Measurements from ENCODE around the gene PGBD5.

Gene PGBD5

DNA sequence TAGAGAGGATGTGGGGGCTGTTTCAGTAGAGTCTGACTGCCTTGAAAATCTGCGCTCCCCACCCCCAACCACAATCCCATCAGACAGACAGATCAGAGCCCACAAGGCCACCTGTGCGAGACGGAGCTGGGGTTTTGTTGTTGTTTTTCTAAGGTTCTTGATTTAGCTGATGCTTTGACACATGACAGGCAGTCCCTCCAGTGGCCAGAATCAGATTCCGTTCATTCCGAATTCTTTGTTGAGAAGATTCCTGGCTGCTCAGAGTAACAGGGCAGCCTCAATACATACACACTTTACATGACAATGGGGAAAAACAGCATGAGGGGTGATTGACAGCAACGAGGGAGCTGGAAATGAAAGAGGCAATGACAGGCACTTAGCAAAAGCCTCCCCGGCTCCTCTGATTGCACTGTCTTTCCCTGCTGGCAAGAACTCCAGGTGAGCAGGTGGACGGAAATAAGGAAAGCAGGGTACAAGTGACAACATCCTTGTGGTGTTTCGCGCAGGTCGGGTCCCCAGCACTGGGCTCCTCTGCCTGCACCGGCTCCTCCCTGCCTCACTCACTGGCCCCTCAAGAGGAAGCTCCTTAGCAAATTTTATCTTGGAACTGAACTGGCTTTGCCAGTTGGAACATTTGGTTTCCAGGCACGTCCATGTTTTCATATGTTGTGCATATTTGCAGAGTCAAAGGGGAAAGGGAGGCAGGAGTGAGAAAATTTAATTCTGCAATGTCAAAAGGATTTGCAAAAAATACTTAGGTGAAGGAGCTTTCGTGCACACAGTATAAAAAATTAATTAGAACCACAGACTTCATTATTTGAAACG lies 148.7 kb downstream of the PGBD5 start:
- Histone ChIP-seq H3K9me3 (ENCODE audit: control insufficient read depth, low read length) (no peaks in the 10 kb centered on the region), H2BK12ac (ENCODE audit: low read length in 2 of 2) (no peak overlapping the region), H3K9ac (ENCODE audit: low read length) (no peak overlapping the region), H3K14ac (ENCODE audit: low read length in 2 of 2) (no peak overlapping the region), H3K4me1 (ENCODE audit: control insufficient read depth, insufficient read depth, low read depth, low read length) (no peaks in the 10 kb centered on the region), H3K4me3 (ENCODE audit: insufficient read depth in 1 of 2, low read depth in 1 of 2, low read length in 2 of 2) (no peak overlapping the region), H2BK5ac (ENCODE audit: low read depth, low read length, poor library complexity, severe bottlenecking) (no peak overlapping the region), H3K27me3 (ENCODE audit: control insufficient read depth in 1 of 2, insufficient read depth in 1 of 2, low read length in 2 of 2) (no peaks in the 10 kb centered on the region), H3K4ac (ENCODE audit: low read depth in 1 of 2, low read length in 2 of 2) (no peak overlapping the region), H3K27ac (ENCODE audit: low read length, poor library complexity, severe bottlenecking) (no peak overlapping the region), H4K91ac (ENCODE audit: low read length) (no peak overlapping the region), H2BK15ac (ENCODE audit: low read depth, poor library complexity, severe bottlenecking) (no peak overlapping the region), H2AK5ac (ENCODE audit: low read length, severe bottlenecking) (no peak overlapping the region), H4K8ac (ENCODE audit: low read length) (no peak overlapping the region), H3K4me2 (ENCODE audit: low read length, poor library complexity, severe bottlenecking) (no peak overlapping the region), H3K18ac (ENCODE audit: low read depth in 1 of 2, low read length in 2 of 2) (no peak overlapping the region), H2BK120ac (ENCODE audit: low read depth, low read length) (no peak overlapping the region), H3K79me1 (replicated peaks; ENCODE audit: low read length, poor library complexity, severe bottlenecking) (peaks cover 7% of the 10 kb centered on the region), H2AFZ (ENCODE audit: low read depth, low read length) (no peak overlapping the region), H3K36me3 (ENCODE audit: control insufficient read depth in 1 of 2, insufficient read depth in 2 of 2, low read depth in 1 of 2, low read length in 2 of 2) (peaks cover 61 to 72% of the 10 kb centered on the region in 2 experiments), H3K23ac (ENCODE audit: low read length in 2 of 2) (no peak overlapping the region)
- WGBS: 73% methylated on average over 10 of the region's 15 CpGs
- DNase-seq: no peak

DNA sequence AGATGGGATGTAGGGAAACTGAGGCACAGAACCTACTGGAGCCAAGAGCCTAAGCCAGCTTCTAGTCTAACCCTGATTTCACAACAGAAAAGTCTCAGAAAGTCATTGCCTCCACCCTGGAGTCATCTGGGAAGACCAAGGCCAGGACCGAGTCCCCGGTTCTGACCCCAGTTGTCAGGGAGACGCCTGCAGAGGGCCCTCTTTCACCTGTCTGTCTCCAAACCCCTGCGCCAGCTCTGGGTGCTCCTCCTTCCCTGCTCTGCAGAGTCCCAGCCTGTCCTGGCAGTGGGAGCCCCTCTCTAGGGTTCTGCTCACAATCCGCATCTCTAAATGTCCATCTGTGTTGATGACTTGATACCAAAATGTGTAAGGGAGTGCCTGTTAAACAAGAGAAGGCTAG lies 149.7 kb downstream of the PGBD5 start:
- 99% methylated on average over 5 of the region's 5 CpGs for WGBS
- H3K27ac ChIP-seq (ENCODE audit: low read length, poor library complexity, severe bottlenecking): no peak overlapping the region
- no peaks in the 10 kb centered on the region for H3K27me3 ChIP-seq (ENCODE audit: control insufficient read depth in 1 of 2, insufficient read depth in 1 of 2, low read length in 2 of 2)

DNA sequence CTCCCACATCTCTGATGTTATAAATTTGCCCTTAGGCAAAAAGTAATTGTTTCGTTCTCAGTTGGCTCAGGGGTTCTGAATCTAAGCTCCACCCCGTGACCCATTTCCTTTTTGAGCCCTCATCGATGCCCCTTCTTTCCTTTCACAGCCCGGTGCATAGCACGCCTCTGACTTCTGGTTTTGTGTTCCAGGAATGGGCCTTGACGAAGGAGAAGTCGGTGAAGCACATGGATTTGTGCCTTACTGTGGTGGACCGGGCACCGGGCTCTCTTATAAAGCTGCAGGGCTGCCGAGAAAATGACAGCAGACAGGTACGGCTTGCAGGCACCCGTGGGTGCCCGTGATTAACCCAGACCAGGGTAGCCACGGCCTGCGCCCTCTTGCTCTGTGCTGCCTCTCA lies 151.9 kb downstream of the PGBD5 start:
- H3K23ac ChIP-seq (ENCODE audit: low read length in 2 of 2): no peak overlapping the region
- 96% methylated on average over 15 of the region's 15 CpGs for WGBS

More for the DNA sequence above, 149.7 kb downstream of the PGBD5 start:
- no peak overlapping the region for H3K14ac ChIP-seq (ENCODE audit: low read length in 2 of 2)
- H2BK120ac ChIP-seq (ENCODE audit: low read depth, low read length): no peak overlapping the region
- H3K18ac ChIP-seq (ENCODE audit: low read depth in 1 of 2, low read length in 2 of 2): no peak overlapping the region
- no peak overlapping the region for H2AFZ ChIP-seq (ENCODE audit: low read depth, low read length)
- DNase-seq: no peak
- H3K9ac ChIP-seq (ENCODE audit: low read length): no peak overlapping the region
- no peak overlapping the region for H2BK15ac ChIP-seq (ENCODE audit: low read depth, poor library complexity, severe bottlenecking)
- no peak overlapping the region for H2BK5ac ChIP-seq (ENCODE audit: low read depth, low read length, poor library complexity, severe bottlenecking)
- H3K36me3 ChIP-seq (ENCODE audit: control insufficient read depth in 1 of 2, insufficient read depth in 2 of 2, low read depth in 1 of 2, low read length in 2 of 2): peaks cover 64 to 77% of the 10 kb centered on the region in 2 experiments
- H2AK5ac ChIP-seq (ENCODE audit: low read length, severe bottlenecking): no peak overlapping the region
- no peak overlapping the region for H4K91ac ChIP-seq (ENCODE audit: low read length)
- H4K8ac ChIP-seq (ENCODE audit: low read length): no peak overlapping the region
- peaks cover 12% of the 10 kb centered on the region for H3K79me1 ChIP-seq (replicated peaks; ENCODE audit: low read length, poor library complexity, severe bottlenecking)
- H2BK12ac ChIP-seq (ENCODE audit: low read length in 2 of 2): no peak overlapping the region
- no peak overlapping the region for H3K4me3 ChIP-seq (ENCODE audit: insufficient read depth in 1 of 2, low read depth in 1 of 2, low read length in 2 of 2)
- H3K9me3 ChIP-seq (ENCODE audit: control insufficient read depth, low read length): no peaks in the 10 kb centered on the region
- H3K4ac ChIP-seq (ENCODE audit: low read depth in 1 of 2, low read length in 2 of 2): no peak overlapping the region
- H3K4me2 ChIP-seq (ENCODE audit: low read length, poor library complexity, severe bottlenecking): no peak overlapping the region
- H3K23ac ChIP-seq (ENCODE audit: low read length in 2 of 2): no peak overlapping the region
- H3K4me1 ChIP-seq (ENCODE audit: control insufficient read depth, insufficient read depth, low read depth, low read length): no peaks in the 10 kb centered on the region

DNA sequence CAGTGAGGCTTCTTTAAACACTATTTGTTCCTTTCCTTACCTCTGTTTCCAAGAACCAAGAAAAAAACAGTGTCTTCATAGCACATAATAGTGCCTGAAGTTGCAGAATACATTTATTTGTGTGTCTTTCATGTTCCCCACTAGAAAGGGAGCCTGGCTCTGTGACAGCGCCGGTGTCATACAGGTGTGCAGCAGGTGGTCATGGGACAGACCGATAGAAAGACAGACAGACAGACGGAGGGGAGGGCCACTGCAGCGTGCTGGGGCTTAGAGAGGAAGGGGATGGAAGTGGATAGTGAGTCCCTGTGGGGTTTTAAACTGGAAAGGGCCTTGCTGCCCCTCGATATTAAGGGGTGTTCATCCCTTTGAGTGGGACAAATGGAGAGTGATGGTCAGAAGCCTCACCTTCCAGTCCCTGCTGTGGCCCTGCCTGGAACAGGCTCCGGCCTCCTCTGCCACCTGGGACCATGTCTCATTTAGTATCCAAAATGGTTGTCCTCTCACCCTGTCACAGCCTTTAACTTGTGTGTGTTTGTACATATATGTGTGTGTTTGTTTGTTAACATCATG lies 152.9 kb downstream of the PGBD5 start:
- Histone ChIP-seq H3K79me1 (replicated peaks; ENCODE audit: low read length, poor library complexity, severe bottlenecking) (peaks cover 15% of the 10 kb centered on the region), H3K27me3 (ENCODE audit: control insufficient read depth in 1 of 2, insufficient read depth in 1 of 2, low read length in 2 of 2) (no peaks in the 10 kb centered on the region), H2BK5ac (ENCODE audit: low read depth, low read length, poor library complexity, severe bottlenecking) (no peak overlapping the region), H3K4me2 (ENCODE audit: low read length, poor library complexity, severe bottlenecking) (no peak overlapping the region), H2BK12ac (ENCODE audit: low read length in 2 of 2) (no peak overlapping the region), H3K9me3 (ENCODE audit: control insufficient read depth, low read length) (no peaks in the 10 kb centered on the region), H3K14ac (ENCODE audit: low read length in 2 of 2) (no peak overlapping the region), H3K4me1 (ENCODE audit: control insufficient read depth, insufficient read depth, low read depth, low read length) (peaks cover 6% of the 10 kb centered on the region), H3K27ac (ENCODE audit: low read length, poor library complexity, severe bottlenecking) (no peak overlapping the region), H3K18ac (ENCODE audit: low read depth in 1 of 2, low read length in 2 of 2) (no peak overlapping the region), H2BK120ac (ENCODE audit: low read depth, low read length) (no peak overlapping the region), H3K36me3 (ENCODE audit: control insufficient read depth in 1 of 2, insufficient read depth in 2 of 2, low read depth in 1 of 2, low read length in 2 of 2) (peaks cover 42 to 56% of the 10 kb centered on the region in 2 experiments), H3K4ac (ENCODE audit: low read depth in 1 of 2, low read length in 2 of 2) (no peak overlapping the region), H4K91ac (ENCODE audit: low read length) (no peak overlapping the region), H2BK15ac (ENCODE audit: low read depth, poor library complexity, severe bottlenecking) (no peak overlapping the region), H2AK5ac (ENCODE audit: low read length, severe bottlenecking) (no peak overlapping the region), H2AFZ (ENCODE audit: low read depth, low read length) (no peak overlapping the region), H3K4me3 (ENCODE audit: insufficient read depth in 1 of 2, low read depth in 1 of 2, low read length in 2 of 2) (no peak overlapping the region), H3K9ac (ENCODE audit: low read length) (no peak overlapping the region), H4K8ac (ENCODE audit: low read length) (no peak overlapping the region), H3K23ac (ENCODE audit: low read length in 2 of 2) (no peak overlapping the region)
- WGBS: 82% methylated on average over 7 of the region's 7 CpGs
- no peak for DNase-seq

More for the DNA sequence above, 151.9 kb downstream of the PGBD5 start:
- Histone ChIP-seq H3K18ac (ENCODE audit: low read depth in 1 of 2, low read length in 2 of 2) (no peak overlapping the region), H3K4me1 (ENCODE audit: control insufficient read depth, insufficient read depth, low read depth, low read length) (no peaks in the 10 kb centered on the region), H4K91ac (ENCODE audit: low read length) (no peak overlapping the region), H3K4ac (ENCODE audit: low read depth in 1 of 2, low read length in 2 of 2) (no peak overlapping the region), H3K79me1 (replicated peaks; ENCODE audit: low read length, poor library complexity, severe bottlenecking) (peaks cover 14% of the 10 kb centered on the region), H3K9me3 (ENCODE audit: control insufficient read depth, low read length) (no peaks in the 10 kb centered on the region), H3K27me3 (ENCODE audit: control insufficient read depth in 1 of 2, insufficient read depth in 1 of 2, low read length in 2 of 2) (no peaks in the 10 kb centered on the region), H2BK12ac (ENCODE audit: low read length in 2 of 2) (no peak overlapping the region), H3K27ac (ENCODE audit: low read length, poor library complexity, severe bottlenecking) (no peak overlapping the region), H2BK5ac (ENCODE audit: low read depth, low read length, poor library complexity, severe bottlenecking) (no peak overlapping the region), H2AK5ac (ENCODE audit: low read length, severe bottlenecking) (no peak overlapping the region), H2AFZ (ENCODE audit: low read depth, low read length) (no peak overlapping the region), H3K36me3 (ENCODE audit: control insufficient read depth in 1 of 2, insufficient read depth in 2 of 2, low read depth in 1 of 2, low read length in 2 of 2) (peaks cover 49 to 64% of the 10 kb centered on the region in 2 experiments), H3K9ac (ENCODE audit: low read length) (no peak overlapping the region), H3K14ac (ENCODE audit: low read length in 2 of 2) (no peak overlapping the region), H3K4me3 (ENCODE audit: insufficient read depth in 1 of 2, low read depth in 1 of 2, low read length in 2 of 2) (no peak overlapping the region), H4K8ac (ENCODE audit: low read length) (no peak overlapping the region), H2BK120ac (ENCODE audit: low read depth, low read length) (no peak overlapping the region), H2BK15ac (ENCODE audit: low read depth, poor library complexity, severe bottlenecking) (no peak overlapping the region), H3K4me2 (ENCODE audit: low read length, poor library complexity, severe bottlenecking) (no peak overlapping the region)
- DNase-seq: no peak
